Ammon's horn (tissue), 1 donor: Measurements from ENCODE around the gene CSTB.

Experiments
- DNase-seq: peaks from one replicate; pipeline ENCODE4 v3.0.0-alpha.2; 2016; ENCODE audit warnings: low spot score

CSTB gene

DNA sequence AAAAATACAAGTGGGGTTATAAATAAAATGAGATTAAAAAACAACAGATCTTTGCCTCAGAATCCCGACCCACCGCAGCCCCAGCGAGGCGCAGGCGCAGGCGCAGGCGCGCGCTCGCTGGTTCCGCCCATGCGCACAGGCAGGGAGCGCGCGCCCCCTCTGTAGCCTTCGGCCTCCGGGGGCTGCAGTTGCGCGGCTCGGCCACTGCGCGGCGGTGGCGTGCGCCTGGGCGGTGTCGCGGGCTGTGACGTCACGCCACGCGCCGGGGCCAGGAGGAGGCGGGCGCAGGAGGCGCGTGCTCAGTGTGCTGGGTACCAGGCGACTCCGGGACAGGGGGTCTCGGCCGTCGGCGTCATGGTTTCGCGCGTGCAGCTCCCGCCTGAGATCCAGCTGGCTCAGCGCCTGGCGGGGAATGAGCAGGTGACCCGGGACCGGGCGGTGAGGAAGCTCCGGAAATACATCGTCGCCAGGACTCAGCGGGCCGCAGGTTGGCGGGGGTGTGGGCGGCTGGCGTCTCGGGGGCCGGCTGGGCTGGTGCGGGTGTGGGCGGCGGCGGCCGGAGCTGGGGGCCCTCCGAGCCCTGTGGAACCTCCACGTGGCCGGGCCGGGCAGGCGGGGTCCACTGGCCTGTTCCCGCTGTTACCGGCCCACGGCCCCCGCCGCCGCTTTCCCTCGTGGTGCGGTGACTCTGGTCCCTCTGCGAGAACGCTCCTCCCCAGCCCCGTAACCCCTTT lies 13.3 kb upstream of the CSTB start, which contains the start of gene RRP1:
Gene RRP1, plus strand, starts transcription at position 302 of the 734 bp plus-strand sequence. Its CDS starts 53 bp downstream, at position 355.
- peak; percentile 93 for DNase-seq

DNA sequence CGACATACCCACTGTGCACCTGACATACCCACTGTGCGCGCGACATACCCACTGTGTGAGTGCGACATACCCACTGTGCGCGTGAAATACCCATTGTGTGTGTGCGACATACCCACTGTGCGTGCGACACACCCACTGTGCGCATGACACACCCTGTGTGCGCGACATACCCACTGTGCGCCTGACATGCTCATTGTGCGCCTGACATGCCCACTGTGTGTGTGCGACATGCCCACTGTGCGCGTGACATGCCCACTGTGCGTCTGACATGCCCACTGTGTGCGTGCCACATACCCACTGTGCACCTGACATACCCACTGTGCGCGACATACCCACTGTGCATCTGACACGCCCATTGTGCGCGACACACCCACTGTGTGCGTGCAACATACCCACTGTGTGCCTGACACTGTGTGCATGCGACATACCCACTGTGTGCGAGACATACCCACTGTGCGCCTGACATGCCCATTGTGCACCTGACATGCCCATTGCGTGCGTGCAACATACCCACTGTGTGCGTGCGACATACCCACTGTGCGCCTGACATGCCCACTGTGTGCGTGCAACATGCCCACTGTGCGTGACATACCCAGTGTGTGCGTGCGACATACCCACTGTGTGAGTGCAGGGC lies 10.8 kb upstream of the CSTB start:
- DNase-seq, result no peak

DNA sequence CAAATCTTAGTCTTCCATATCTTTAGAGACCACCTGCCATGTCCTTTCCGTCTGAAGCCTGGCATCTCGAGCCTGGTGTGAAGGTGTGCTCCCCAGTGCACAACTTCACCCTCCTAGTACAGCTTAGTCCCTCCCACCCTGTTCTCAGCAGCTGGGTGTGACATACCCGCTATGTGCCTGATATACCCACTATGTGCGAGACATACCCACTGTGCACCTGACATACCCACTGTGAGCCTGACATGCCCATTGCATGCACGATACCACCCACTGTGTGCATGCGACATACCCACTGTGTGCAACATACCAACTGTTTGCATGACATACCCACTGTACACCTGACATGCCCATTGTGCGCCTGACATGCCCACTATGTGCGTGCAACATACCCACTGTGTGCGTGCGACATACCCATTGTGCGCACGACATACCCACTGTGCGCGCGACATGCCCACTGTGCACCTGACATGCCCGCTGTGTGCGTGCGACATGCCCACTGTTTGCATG lies 10.2 kb upstream of the CSTB start:
- DNase-seq, result no peak

DNA sequence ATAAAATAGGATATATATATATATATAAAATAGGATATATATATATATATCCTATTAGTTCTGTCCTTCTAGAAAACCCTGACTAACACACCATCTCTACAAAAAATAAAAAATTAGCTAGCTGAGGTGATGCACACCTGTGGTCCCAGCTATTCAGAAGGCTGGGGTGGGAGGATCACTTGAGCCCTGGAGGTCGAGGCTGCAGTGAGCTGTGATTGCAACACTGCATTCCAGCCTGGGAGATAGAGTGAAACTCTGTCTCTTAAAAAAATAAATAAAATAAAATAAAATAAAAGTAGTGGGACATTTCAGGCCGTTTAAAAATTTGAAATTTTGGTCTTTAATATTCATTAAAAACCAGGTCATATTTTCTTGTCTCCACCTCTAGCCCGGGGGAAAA lies 9.0 kb upstream of the CSTB start:
- DNase-seq, result no peak

DNA sequence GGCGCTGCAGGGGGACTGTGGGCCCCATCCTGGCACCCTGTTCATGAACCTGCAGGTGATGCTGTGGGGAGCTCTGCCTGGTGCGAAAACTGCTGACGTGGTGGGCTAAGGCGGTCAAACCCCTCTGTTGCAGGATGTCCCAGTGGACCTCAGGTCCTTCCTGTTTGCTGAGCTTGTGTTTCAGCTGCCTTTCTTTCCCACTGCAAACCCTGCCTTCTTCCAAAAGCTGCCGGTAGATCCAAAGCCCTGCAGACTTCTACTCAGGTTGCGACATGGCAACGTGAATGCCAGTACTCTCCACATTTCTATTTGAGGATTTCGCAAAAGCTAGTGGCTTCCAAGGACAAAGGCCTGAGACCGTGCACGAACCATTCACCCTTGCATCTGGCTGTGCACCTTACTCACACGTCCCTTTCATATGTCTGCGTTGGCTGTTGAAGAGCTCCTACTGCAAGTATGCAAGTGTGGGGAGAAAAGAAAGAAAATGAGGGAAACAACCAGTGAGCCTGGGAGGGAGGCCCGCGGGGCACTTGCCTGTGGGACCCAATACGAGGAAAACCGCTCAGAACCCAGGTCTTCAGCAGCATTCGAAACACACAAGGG lies 7.1 kb upstream of the CSTB start:
- DNase-seq, result no peak

DNA sequence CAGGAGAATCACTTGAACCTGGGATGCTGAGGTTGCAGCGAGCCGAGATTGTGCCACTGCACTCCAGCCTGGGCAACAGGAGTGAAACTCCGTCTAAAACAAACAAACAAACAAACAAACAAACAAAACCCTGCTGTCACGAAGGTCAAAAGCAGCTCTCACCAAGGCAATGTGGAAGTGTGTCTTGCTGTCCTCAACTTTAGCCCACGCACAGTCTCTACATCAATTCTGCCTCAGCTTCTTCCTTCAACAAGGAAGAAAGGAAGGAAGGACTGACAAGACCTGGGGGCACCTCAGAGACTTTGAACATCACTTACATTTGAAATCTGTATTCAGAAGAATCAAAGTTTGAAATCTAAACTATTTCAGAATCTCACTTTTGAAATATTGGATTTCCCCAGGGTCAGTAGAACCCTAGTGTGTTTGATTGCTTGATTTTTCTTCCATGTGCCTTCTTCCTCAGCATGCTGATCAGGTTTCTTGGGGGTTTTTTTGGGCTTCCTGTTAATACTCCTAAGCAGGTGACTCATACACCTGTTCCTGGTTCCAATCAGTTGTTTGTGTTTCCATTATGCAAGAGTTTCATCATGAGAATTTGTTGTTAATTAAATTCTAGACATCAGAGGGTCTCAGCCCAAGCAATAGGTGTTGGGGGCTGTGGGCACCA lies 6.5 kb upstream of the CSTB start:
- DNase-seq, result no peak

DNA sequence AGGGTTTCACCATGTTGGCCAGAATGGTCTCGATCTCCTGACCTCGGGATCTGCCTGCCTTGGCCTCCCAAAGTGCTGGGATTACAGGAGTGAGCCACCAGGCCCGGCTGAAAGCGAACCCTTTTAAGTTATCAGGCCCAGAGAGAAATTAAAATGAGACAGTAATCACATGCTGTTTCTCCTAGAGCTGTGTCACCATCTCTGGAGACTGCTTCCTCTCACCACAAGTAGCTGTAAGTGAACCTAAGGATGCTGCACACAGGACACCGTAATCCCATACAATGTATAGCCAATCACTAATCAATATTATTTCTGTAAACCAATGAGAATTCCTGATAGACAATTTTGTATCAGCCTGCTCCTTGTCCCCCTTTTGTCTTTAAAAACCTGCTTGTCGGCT lies 5.7 kb upstream of the CSTB start:
- no peak for DNase-seq

DNA sequence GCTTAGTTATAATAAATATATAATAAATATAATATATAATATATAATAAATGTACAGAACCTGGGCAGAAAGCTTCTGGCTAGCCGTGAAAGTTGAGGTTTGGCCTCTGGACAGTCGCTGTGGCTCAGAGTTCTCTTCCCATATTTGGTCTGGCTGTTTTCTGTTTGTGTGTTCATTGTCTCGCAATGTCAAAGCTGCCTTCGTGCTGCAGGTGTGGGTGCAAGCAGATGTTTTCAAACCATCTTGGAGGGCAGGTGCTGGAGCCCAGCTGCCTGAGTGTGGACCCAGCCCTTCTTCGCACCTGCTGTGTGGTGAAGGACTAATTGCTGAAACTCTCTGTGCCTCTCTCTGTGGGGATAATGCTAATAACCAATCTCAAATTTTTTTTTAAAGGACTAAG lies 3.6 kb upstream of the CSTB start:
- DNase-seq, result no peak

DNA sequence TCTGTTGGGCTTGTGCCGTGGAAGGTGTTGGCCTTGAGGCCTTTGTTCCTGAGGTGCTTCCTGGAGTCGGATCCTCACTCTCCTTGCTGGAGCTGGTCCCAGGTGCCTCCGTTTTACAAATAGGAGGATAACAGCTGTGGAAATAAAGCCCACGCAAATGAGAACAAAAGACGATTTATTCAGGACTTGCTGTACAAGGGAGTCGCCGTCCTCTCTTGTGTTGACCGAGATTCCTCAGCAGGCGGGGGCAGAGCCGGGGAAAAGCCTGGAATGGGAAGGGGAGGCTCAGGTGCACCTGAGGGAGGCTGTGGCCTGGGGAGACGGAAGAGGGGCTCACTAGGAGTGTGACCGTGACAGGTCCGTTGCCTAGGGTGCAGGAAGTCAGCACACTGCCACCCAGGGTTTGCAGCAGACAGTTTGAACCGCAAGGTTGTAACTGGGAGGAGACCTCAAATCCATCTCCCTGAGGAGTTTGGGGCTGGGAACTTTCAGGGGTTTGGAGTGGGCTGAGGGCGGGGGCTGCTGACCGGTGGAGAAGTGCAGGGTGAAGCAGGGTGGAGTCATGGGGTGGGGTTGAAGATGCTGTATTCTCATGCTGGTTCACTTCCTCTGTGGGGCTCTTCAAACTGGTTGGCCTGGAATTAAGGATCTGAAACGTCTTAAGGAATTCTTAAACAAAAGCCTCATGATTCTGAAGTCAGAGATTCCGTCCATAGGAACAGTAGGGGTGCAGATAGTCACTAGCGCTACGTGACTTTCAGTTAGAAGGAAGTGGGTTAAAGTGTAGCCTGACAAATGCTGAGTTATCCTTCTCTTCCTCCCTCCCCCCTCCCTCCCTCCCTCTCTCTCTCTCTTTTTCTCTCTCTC lies 2.6 kb upstream of the CSTB start:
- DNase-seq, result no peak

DNA sequence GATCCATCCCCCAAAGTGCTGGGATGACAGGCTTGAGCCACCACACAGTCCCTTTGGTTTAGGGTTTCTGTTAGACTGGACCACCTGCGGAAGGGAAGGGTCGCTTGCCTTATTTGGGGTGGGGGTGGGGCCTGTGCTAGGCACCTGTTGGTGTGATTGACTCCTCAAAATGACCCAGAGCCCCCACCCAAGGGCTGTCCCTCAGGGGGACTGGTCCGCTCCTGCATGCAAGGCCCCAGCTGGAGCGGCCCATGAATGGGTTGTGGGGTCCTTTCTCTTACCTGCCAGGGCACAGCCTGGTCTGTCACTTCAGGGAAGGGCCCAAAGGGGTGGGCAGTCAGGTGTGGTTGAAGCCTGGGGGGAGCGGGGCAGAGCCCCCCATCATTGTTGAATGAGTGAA lies 1.8 kb upstream of the CSTB start:
- DNase-seq, result no peak

DNA sequence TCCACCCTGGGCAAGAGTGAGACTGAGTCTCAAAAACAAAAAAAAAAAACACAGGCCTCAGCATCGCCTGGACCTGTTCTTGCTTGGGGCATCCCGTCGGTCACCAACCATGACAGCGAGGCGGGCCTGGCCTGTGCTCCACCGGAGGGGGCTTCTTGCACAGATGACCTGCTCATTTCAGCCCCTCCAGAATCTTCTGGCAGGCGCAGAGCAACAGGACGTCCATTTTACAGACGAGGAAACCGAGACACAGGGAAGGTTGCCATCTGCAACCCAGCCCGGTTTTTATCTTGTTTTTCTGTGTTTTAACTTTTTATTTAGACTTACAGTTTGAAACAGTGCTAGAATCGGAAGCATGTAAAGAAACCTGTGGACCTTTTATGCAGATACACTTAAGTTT lies 918 bp downstream of the CSTB start:
- DNase-seq, result no peak

DNA sequence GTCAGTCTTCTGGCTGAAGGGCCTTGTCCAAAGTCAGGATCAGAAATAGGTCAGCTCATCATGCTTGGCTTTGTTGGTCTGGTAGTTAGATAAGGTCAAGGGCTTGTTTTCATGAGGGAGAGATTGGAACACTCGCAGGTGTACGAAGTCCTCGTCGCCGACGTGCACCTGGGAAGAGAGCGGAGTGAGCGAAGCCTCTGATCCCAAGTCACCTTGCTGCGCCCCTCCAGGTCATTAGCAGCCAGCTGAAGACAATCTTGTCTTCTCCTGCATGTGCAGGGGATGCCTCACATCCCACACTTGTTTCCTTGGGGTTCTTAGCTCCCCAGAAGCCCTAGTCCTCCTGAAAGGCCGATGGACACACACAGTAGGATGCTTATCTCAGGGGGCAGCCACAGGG lies 1.9 kb downstream of the CSTB start:
- DNase-seq, result no peak

DNA sequence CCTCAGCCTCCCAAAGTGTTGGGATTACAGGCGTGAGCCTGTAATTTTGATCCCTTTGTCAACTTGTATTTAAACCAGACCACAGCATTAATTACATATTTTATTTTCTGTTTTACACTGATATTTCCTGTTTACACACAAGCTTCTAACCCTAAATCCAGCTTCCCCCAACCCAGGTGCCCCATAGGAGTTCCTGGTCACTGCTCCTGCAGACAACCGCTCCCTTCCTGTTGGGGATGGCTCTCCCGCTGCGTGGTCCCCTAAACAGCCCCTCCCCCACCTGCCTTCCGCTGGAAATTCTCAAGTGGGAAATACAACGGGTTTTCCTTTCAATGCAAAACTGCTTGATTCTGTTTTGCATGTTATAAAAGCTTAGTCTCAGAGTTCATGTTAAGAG lies 3.7 kb downstream of the CSTB start:
- DNase-seq, result no peak

DNA sequence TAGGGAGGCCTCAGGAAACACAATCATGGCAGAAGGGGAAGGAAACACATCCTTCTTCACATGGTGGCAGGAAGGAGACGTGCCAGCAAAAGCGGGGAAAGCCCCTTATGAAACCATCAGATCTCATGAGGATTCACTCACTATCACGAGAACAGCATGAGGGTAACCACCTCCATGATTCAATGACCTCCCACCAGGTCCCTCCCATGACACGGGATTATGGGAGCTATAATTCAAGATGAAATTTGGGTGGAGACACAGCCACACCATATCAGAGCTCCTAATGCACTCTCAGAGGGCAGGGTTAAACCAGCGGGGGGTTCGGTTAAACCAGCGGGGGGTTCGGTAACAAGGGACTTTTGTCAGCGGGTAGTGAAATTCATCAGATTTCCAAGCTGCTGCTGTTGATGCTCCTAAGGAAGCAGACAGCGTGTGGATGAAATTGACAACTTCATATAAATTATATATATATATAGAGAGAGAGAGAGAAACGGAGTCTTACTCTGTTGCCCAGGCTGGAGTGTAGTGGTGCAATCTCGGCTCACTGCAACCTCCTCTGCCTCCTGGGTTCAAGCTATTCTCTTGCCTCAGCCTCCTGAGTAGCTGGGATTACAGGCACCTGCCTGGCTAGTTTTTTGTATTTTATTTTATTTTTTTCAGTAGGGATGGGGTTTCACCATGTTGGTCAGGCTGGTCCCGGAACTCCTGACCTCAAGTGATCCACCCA lies 4.2 kb downstream of the CSTB start:
- no peak for DNase-seq

DNA sequence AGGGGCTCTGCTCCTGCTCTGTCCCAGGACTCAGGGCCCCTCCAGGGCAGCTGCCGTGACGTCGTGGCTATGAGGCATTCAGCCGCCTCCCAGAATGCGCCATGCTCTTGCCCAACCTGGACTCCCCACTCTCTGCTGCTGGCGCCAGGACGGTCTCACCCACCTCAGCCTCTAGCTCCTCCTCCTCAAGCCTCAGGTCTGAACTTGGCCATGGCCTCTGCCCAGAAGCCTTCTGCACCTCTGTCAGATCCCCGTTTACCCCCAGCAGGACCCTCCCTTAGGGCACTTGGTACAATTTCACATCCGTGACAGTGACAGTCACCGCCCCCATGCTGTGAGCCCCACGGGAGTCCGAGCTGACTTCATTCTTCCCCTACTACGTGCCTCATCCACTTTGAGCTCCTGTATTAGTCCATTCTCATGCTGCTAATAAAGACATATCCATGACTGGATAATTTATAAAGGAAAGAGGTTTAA lies 4.9 kb downstream of the CSTB start:
- no peak for DNase-seq

DNA sequence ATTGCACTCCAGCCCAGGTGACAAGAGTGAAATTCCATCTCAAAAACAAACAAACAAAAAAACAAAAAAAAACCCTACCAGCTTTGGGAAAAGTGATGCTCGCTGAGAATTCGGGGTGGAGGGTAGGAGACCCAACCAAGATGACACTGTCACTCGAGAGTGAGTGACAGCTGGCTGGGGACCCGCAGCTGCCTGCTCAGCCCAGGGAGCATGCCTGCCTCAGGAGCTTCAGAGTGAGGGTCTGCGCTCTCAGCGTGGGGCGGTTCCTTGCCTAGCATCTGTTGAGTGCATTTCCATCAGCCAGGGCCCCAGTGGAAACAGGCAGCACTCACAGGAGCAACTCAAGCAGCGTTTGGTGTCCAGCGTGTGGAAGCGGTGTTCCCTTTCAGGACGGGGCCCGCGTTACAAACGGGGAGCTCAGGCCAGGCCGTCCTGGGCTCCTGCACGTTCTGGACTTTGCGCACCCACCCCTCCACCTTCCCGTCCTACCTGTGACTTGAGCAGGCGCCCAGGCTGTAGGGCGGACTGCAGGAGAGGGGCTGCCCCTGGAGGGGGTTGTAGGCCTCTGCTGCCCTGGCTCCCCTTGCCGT lies 5.9 kb downstream of the CSTB start:
- DNase-seq, result no peak

DNA sequence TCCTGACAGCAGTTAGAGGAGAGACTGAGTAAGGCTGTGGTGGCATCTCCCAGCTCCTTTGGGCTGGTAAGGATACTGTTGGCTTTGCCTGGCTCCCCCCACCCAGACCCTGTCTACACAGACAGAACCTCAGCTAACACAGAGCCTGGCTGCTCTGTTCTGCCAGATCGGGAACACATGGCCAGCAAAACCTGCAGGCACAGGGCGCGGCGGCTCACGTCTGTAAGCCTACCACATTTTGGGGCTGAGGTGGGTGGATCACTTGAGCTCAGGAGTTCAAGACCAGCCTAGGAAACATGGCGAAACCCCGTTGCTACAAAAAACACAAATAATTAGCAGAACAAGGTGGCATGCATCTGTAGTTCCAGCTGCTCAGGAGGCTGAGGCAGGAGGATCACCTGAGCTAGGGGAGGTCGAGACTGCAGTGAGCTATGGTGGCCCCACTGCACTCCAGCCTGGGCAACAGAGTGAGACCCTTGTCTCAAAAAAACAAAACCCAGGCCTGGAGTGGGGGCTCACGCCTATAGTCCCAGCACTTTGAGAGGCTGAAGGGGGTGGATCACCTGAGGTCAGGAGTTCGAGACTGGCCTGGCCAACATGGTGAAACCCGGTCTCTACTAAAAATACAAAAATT lies 6.7 kb downstream of the CSTB start:
- no peak for DNase-seq

DNA sequence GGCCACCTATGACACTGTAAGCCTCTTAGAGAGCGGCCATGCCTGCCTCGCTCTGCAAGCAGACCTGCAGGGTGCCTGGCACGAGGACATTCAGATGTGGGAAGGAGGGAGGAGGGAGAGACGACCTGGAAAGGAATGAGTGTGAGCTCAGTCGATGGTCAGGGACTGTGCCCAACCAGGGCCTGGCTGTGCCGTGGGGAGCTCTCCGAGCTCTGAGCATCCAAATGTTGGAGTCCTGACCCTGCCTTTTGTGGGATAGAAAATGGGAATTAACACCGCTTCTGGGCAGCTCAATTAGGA lies 7.3 kb downstream of the CSTB start:
- no peak for DNase-seq

DNA sequence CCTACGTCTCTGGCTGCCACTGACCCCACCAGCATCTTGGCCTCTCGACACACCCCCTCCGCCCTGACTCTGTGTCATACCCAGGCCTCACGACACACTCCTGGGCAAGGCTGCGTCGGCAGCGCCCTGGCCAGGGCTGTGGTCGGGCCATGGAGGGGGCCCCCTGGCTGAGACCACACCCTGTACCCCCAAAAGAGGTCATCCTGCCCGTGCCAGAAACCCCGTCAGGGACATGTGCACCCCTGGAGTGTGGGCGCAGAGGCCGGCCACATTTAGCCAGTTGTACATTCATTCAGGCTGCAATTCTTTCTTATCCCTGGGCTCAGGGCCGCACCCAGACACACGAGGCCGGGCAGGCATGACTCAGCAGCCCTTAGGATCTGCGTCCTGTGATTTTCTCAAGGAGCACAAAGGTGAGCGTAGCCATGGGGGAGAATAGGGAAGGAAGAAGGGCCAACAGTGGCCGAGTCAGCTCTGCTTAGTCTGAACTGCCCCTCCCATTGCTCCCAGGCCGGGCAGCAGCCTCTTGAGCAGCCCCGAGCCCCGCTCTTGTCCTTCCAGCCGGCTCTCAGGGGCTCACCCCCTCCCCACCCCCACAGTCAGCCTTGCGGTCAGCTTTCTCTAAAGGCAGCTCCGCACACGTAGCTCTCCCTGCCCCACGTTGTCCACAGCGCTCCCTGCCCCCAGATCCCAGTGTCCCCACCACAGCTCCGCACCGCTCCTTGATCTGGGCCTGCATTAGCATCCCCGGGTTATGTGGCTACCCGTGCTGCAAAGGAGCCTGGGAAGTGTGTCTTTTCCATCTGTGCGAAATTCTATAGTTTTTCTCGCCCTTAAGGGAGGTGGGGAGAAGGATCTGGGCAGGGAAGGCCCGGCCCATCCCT lies 7.9 kb downstream of the CSTB start:
- DNase-seq, result no peak
